CD4-positive, alpha-beta memory T cell (primary cell): ENCODE data around the gene CNTF. TPM values are rescaled to one million over a fixed set of nuclear protein-coding genes. Genes with fewer than 3 reads are reported as not detected.

Experiments
- CTCF ChIA-PET: fragments of 350-600 bp; sonication (Branson Sonifier 250); formaldehyde crosslinking; loops from one replicate; lab custom pipeline; 2021; ENCODE audit warnings: inconsistent platforms; ENCODE audit not compliant: partially characterized antibody; lab: Charles Lee
- POLR2A ChIA-PET: fragments of 350-600 bp; sonication (Branson Sonifier 250); formaldehyde crosslinking; loops from one replicate; lab custom pipeline; 2021; ENCODE audit not compliant: partially characterized antibody; lab: Charles Lee
- DNase-seq, 5 donors: peaks; one replicate each; pipeline versions ENCODE4 v3.0.0 to v3.0.0-alpha.2; 2020 to 2022; ENCODE audit warnings: mixed read lengths in 1 of 5
- H3K27ac ChIP-seq: one replicate; pipeline ENCODE4 v1.7.0; 2013; ENCODE audit warnings: low read depth, low read length
- H3K27me3 ChIP-seq: 2 replicates; pipeline ENCODE4 v1.7.0; 2013; ENCODE audit warnings: mild to moderate bottlenecking, low read length, moderate library complexity; ENCODE audit not compliant: insufficient read depth
- H3K36me3 ChIP-seq: 2 replicates; pipeline ENCODE4 v1.7.0; 2013; ENCODE audit warnings: mild to moderate bottlenecking, low read length, moderate library complexity; ENCODE audit not compliant: insufficient read depth
- H3K4me1 ChIP-seq: 2 replicates; pipeline ENCODE4 v1.7.0; 2013; ENCODE audit warnings: mild to moderate bottlenecking, low read length, moderate library complexity; ENCODE audit not compliant: insufficient read depth
- H3K4me3 ChIP-seq, 2 donors: one replicate each; pipeline ENCODE4 v1.7.0; 2013; ENCODE audit warnings: low read length in 2 of 2, mild to moderate bottlenecking in 1 of 2
- H3K9me3 ChIP-seq, 2 donors: one replicate each; pipeline ENCODE4 v1.7.0; 2013; ENCODE audit warnings: low read length in 2 of 2, control low read depth in 1 of 2; ENCODE audit not compliant: control insufficient read depth in 1 of 2
- H3K27ac Mint-ChIP-seq, 7 donors: one replicate each; pipeline ENCODE4 v1.8.0; 2020 to 2021; ENCODE audit warnings: mixed read lengths in 7 of 7, mild to moderate bottlenecking in 6 of 7, inconsistent platforms in 3 of 7, moderate library complexity in 3 of 7
- H3K27me3 Mint-ChIP-seq, 2 donors: one replicate each; pipeline ENCODE4 v1.8.0; 2020 to 2021; ENCODE audit warnings: mixed read lengths in 2 of 2
- H3K36me3 Mint-ChIP-seq, 2 donors: one replicate each; pipeline ENCODE4 v1.8.0; 2020 to 2021; ENCODE audit warnings: mixed read lengths in 2 of 2, inconsistent platforms in 1 of 2, mild to moderate bottlenecking in 1 of 2
- H3K4me1 Mint-ChIP-seq, 4 donors: one replicate each; pipeline ENCODE4 v1.8.0; 2020 to 2021; ENCODE audit warnings: mixed read lengths in 4 of 4, mild to moderate bottlenecking in 1 of 4
- H3K4me3 Mint-ChIP-seq, 8 donors: one replicate each; pipeline ENCODE4 v1.8.0; 2020 to 2021; ENCODE audit warnings: mixed read lengths in 8 of 8, mild to moderate bottlenecking in 7 of 8, moderate library complexity in 6 of 8, inconsistent platforms in 3 of 8
- H3K9me3 Mint-ChIP-seq, 8 donors: one replicate each; pipeline ENCODE4 v1.8.0; 2020 to 2021; ENCODE audit warnings: mixed read lengths in 8 of 8, mild to moderate bottlenecking in 5 of 8, inconsistent platforms in 3 of 8, moderate library complexity in 1 of 8
- intact Hi-C: fragments of 100-400 bp; cut with micrococcal nuclease; formaldehyde crosslinking; loops from one replicate; pipeline ENCODE4 v1.15.1; 2023
- polyA plus RNA-seq, 2 donors: library from polyadenylated mRNA; unstranded; fragments of 300-500 nt; fragmentation: Illumina TruSeq; gene quantifications; one replicate each; pipeline ENCODE4 v1.2.3, GENCODE V29; 2021
- total RNA-seq, 2 experiments: library from RNA; stranded (reverse); gene quantifications; one replicate each; pipeline ENCODE4 v1.2.3, GENCODE V29; 2021

CNTF gene
- total and polyA plus RNA-seq, 4 experiments from 2014 or later = 0.10 to 2.9 (median 2.6) TPM; not detected in 1

- Histone ChIP-seq H3K27ac (no peak overlapping the region), H3K9me3 (no peaks in the 10 kb centered on the region), H3K4me3 (no peak overlapping the region), H3K36me3 (no peaks in the 10 kb centered on the region), H3K27me3 (no peaks in the 10 kb centered on the region), H3K4me1 (no peaks in the 10 kb centered on the region)
- peaks cover 0 to 15% (median 12%) of the 10 kb centered on the region in 8 donors for H3K9me3 Mint-ChIP-seq
- intact Hi-C loops = no loop called here
- no peak overlapping the region for H3K4me3 Mint-ChIP-seq
- peaks cover 0 to 15% of the 10 kb centered on the region in 2 donors for H3K36me3 Mint-ChIP-seq
- ChIA-PET CTCF (interaction anchor here (1.1 to 2.2 kb wide), 3 partner anchors 8 to 511 kb away, joined by 3 to 10 read pairs (median 4); no protein-coding TSS in a partner anchor), POLR2A (no interaction called here)
- no peak overlapping the region for H3K27ac Mint-ChIP-seq
- no peak for DNase-seq
- H3K27me3 Mint-ChIP-seq = peaks cover 0 to 5% of the 10 kb centered on the region in 2 donors
- peaks cover 0 to 4% (median 0%) of the 10 kb centered on the region in 4 donors for H3K4me1 Mint-ChIP-seq
Observed at GRCh38 chr11:58647141-58647699, 24.8 kb downstream of the CNTF start.

GRCh38 chr11:58647866-58648265 is 25.4 kb downstream of the CNTF start:
- ChIA-PET POLR2A (no interaction called here), CTCF (interaction anchor here (1.1 kb wide), 1 partner anchor 511 kb away, joined by 3 read pairs; no protein-coding TSS in a partner anchor)
- Mint-ChIP-seq H3K9me3 (peaks cover 0 to 15% (median 12%) of the 10 kb centered on the region in 8 donors), H3K27me3 (peaks cover 0 to 5% of the 10 kb centered on the region in 2 donors), H3K36me3 (peaks cover 0 to 15% of the 10 kb centered on the region in 2 donors), H3K27ac (no peak overlapping the region), H3K4me1 (no peaks in the 10 kb centered on the region), H3K4me3 (no peak overlapping the region)
- no peak for DNase-seq
- no peak overlapping the region for H3K27ac ChIP-seq
- H3K4me3 ChIP-seq = no peak overlapping the region
- H3K4me1 ChIP-seq = no peaks in the 10 kb centered on the region
- intact Hi-C loops = no loop called here
- no peaks in the 10 kb centered on the region for H3K36me3 ChIP-seq
- no peaks in the 10 kb centered on the region for H3K27me3 ChIP-seq
- no peaks in the 10 kb centered on the region for H3K9me3 ChIP-seq

- Histone ChIP-seq H3K36me3 (no peaks in the 10 kb centered on the region), H3K4me3 (no peak overlapping the region), H3K4me1 (no peaks in the 10 kb centered on the region), H3K9me3 (no peaks in the 10 kb centered on the region), H3K27ac (no peak overlapping the region), H3K27me3 (no peaks in the 10 kb centered on the region)
- POLR2A ChIA-PET = interaction anchor here (1.1 kb wide), 1 partner anchor 76 kb away, joined by 3 read pairs; no protein-coding TSS in a partner anchor
- DNase-seq = no peak
- Mint-ChIP-seq H3K27me3 (peaks cover 0 to 5% of the 10 kb centered on the region in 2 donors), H3K9me3 (peaks cover 0 to 15% (median 11%) of the 10 kb centered on the region in 8 donors), H3K27ac (no peak overlapping the region), H3K4me1 (peaks cover 0 to 2% (median under 1%) of the 10 kb centered on the region in 4 donors), H3K4me3 (no peak overlapping the region), H3K36me3 (peaks cover 0 to 15% of the 10 kb centered on the region in 2 donors)
- CTCF ChIA-PET = interaction anchor here (0.8 to 1.7 kb wide), 2 partner anchors 13 to 1005 kb away, joined by 3 to 8 read pairs; no protein-coding TSS in a partner anchor
- intact Hi-C loops = loop anchor here (10.0 kb wide), 1 partner anchor 275 kb away; no protein-coding TSS in a partner anchor
Observed at GRCh38 chr11:58649623-58650022, 27.2 kb downstream of the CNTF start.

GRCh38 chr11:58650496-58650895 is 28.0 kb downstream of the CNTF start:
- H3K9me3 Mint-ChIP-seq = peaks cover 0 to 15% (median 9%) of the 10 kb centered on the region in 8 donors
- no peak overlapping the region for H3K27ac ChIP-seq
- H3K27me3 Mint-ChIP-seq = peaks cover 0 to 5% of the 10 kb centered on the region in 2 donors
- peaks cover 0 to 11% of the 10 kb centered on the region in 2 donors for H3K36me3 Mint-ChIP-seq
- no peaks in the 10 kb centered on the region for H3K4me1 ChIP-seq
- intact Hi-C loops = loop anchor here (10.0 kb wide), 1 partner anchor 274 kb away; no protein-coding TSS in a partner anchor
- H3K4me3 Mint-ChIP-seq = no peak overlapping the region
- no peak for DNase-seq
- no peaks in the 10 kb centered on the region for H3K36me3 ChIP-seq
- ChIA-PET CTCF (interaction anchor here (0.7 to 1.7 kb wide), 4 partner anchors 14 to 507 kb away, joined by 4 to 8 read pairs (median 6); no protein-coding TSS in a partner anchor), POLR2A (no interaction called here)
- H3K27ac Mint-ChIP-seq = no peak overlapping the region
- H3K27me3 ChIP-seq = no peaks in the 10 kb centered on the region
- H3K4me1 Mint-ChIP-seq = peaks cover 0 to 2% (median under 1%) of the 10 kb centered on the region in 4 donors
- no peaks in the 10 kb centered on the region for H3K9me3 ChIP-seq
- H3K4me3 ChIP-seq = no peak overlapping the region

GRCh38 chr11:58652726-58653280 is 30.3 kb downstream of the CNTF start:
- Histone ChIP-seq H3K9me3 (no peaks in the 10 kb centered on the region), H3K27ac (no peak overlapping the region), H3K4me3 (no peak overlapping the region), H3K27me3 (no peaks in the 10 kb centered on the region), H3K36me3 (no peaks in the 10 kb centered on the region), H3K4me1 (no peaks in the 10 kb centered on the region)
- ChIA-PET CTCF (interaction anchor here (0.7 to 5.2 kb wide), 17 partner anchors 12 to 505 kb away, joined by 3 to 58 read pairs (median 4); partner anchors contain the start of gene CNTF), POLR2A (interaction anchor here (1.1 kb wide), 2 partner anchors 12 to 21 kb away, joined by 3 read pairs; no protein-coding TSS in a partner anchor)
- no peaks in the 10 kb centered on the region for H3K36me3 Mint-ChIP-seq
- intact Hi-C loops = loop anchor here (10.0 kb wide), 1 partner anchor 272 kb away; no protein-coding TSS in a partner anchor
- peaks cover 0 to under 1% (median 0%) of the 10 kb centered on the region in 8 donors for H3K9me3 Mint-ChIP-seq
- peaks cover 0 to 5% of the 10 kb centered on the region in 2 donors for H3K27me3 Mint-ChIP-seq
- peaks cover 0 to 2% (median under 1%) of the 10 kb centered on the region in 4 donors for H3K4me1 Mint-ChIP-seq
- no peak overlapping the region for H3K4me3 Mint-ChIP-seq
- H3K27ac Mint-ChIP-seq = no peak overlapping the region
- DNase-seq = no peak

- H3K4me3 Mint-ChIP-seq = no peak overlapping the region
- H3K4me1 Mint-ChIP-seq = peaks cover 0 to 2% (median under 1%) of the 10 kb centered on the region in 4 donors
- H3K27ac ChIP-seq = no peak overlapping the region
- no peak overlapping the region for H3K4me3 ChIP-seq
- peak overlapping the region in 1 of 7 donors; percentile 11 for H3K27ac Mint-ChIP-seq
- no peaks in the 10 kb centered on the region for H3K4me1 ChIP-seq
- peak; percentile 63 to 72 (median 66) for DNase-seq
- ChIA-PET POLR2A (no interaction called here), CTCF (interaction anchor here (1.3 to 5.2 kb wide), 9 partner anchors 8 to 504 kb away, joined by 3 to 58 read pairs (median 10); no protein-coding TSS in a partner anchor)
- H3K27me3 Mint-ChIP-seq = peaks cover 0 to 5% of the 10 kb centered on the region in 2 donors
- intact Hi-C loops = loop anchor here (1.0 to 10.0 kb wide), 5 partner anchors 21 to 504 kb away; no protein-coding TSS in a partner anchor
- no peaks in the 10 kb centered on the region for H3K36me3 ChIP-seq
- H3K9me3 Mint-ChIP-seq = no peaks in the 10 kb centered on the region
- H3K27me3 ChIP-seq = no peaks in the 10 kb centered on the region
- H3K9me3 ChIP-seq = no peaks in the 10 kb centered on the region
- H3K36me3 Mint-ChIP-seq = no peaks in the 10 kb centered on the region
Observed at GRCh38 chr11:58654079-58654907, 31.8 kb downstream of the CNTF start.
